Trophoblast cell (in vitro differentiated cells and primary cell): ENCODE measurements around the gene HEPACAM2.

Experiments used
- DNase-seq, 2 donors: peaks; one replicate each; pipeline ENCODE4 v3.0.0-alpha.2; 2016
- H2AFZ ChIP-seq: 2 replicates; pipeline ENCODE4 v1.6.1; 2013; ENCODE audit warnings: low read length, moderate library complexity, mild to moderate bottlenecking; ENCODE audit not compliant: insufficient read depth, poor library complexity
- H2AK5ac ChIP-seq: 2 replicates; pipeline ENCODE4 v1.6.1; 2013; ENCODE audit warnings: mild to moderate bottlenecking, low read length
- H2BK120ac ChIP-seq: 2 replicates; pipeline ENCODE4 v1.6.1; 2013; ENCODE audit warnings: low read length, mild to moderate bottlenecking, moderate library complexity; ENCODE audit not compliant: insufficient read depth, poor library complexity
- H2BK12ac ChIP-seq: 2 replicates; pipeline ENCODE4 v1.6.1; 2013; ENCODE audit warnings: mild to moderate bottlenecking, low read length, moderate library complexity
- H2BK5ac ChIP-seq: 2 replicates; pipeline ENCODE4 v1.6.1; 2013; ENCODE audit warnings: low read length, low read depth, moderate library complexity, mild to moderate bottlenecking; ENCODE audit not compliant: poor library complexity
- H3K14ac ChIP-seq: 2 replicates; pipeline ENCODE4 v1.6.1; 2013; ENCODE audit warnings: mild to moderate bottlenecking, low read length
- H3K18ac ChIP-seq: 2 replicates; pipeline ENCODE4 v1.6.1; 2013; ENCODE audit warnings: mild to moderate bottlenecking, low read length
- H3K23ac ChIP-seq: 2 replicates; pipeline ENCODE4 v1.6.1; 2013; ENCODE audit warnings: low read length
- H3K27ac ChIP-seq: 2 replicates; pipeline ENCODE4 v1.5.1; 2013; ENCODE audit warnings: low read depth, mild to moderate bottlenecking, inconsistent platforms, low read length, moderate library complexity
- H3K27me3 ChIP-seq: 2 replicates; pipeline ENCODE4 v1.6.1; 2013; ENCODE audit warnings: inconsistent platforms, mild to moderate bottlenecking, low read length, moderate library complexity; ENCODE audit not compliant: insufficient read depth
- H3K36me3 ChIP-seq, 2 experiments: 1 replicate in 1 of 2; 2 replicates in 1 of 2; pipeline ENCODE4 v1.6.1; 2013; ENCODE audit warnings: low read length in 2 of 2, mild to moderate bottlenecking in 2 of 2, moderate library complexity in 1 of 2; ENCODE audit not compliant: insufficient read depth in 2 of 2, control insufficient read depth in 1 of 2
- H3K4ac ChIP-seq: 2 replicates; pipeline ENCODE4 v1.6.1; 2013; ENCODE audit warnings: low read depth, mild to moderate bottlenecking, low read length, moderate library complexity
- H3K4me1 ChIP-seq, 2 experiments: 1 replicate in 1 of 2; 2 replicates in 1 of 2; pipeline ENCODE4 v1.6.1; 2013; ENCODE audit warnings: low read length in 2 of 2, mild to moderate bottlenecking in 2 of 2, moderate library complexity in 1 of 2; ENCODE audit not compliant: insufficient read depth in 2 of 2, control insufficient read depth in 1 of 2
- H3K4me2 ChIP-seq: 2 replicates; pipeline ENCODE4 v1.6.1; 2013; ENCODE audit warnings: inconsistent platforms, mild to moderate bottlenecking, low read length, moderate library complexity
- H3K4me3 ChIP-seq: 2 replicates; pipeline ENCODE4 v1.5.1; 2013; ENCODE audit warnings: mild to moderate bottlenecking, low read depth, low read length, inconsistent platforms
- H3K79me1 ChIP-seq: one replicate; pipeline ENCODE4 v1.6.1; 2013; ENCODE audit warnings: low read length
- H3K79me2 ChIP-seq: 2 replicates; pipeline ENCODE4 v1.6.1; 2013; ENCODE audit warnings: low read length, mild to moderate bottlenecking; ENCODE audit not compliant: control insufficient read depth, insufficient read depth, poor library complexity
- H3K9ac ChIP-seq: 2 replicates; pipeline ENCODE4 v1.6.1; 2013; ENCODE audit warnings: mild to moderate bottlenecking, low read length
- H3K9me3 ChIP-seq: 2 replicates; pipeline ENCODE4 v1.6.1; 2013; ENCODE audit warnings: low read depth, mild to moderate bottlenecking, control low read depth, inconsistent platforms, low read length; ENCODE audit not compliant: insufficient read depth
- H4K12ac ChIP-seq: 2 replicates; pipeline ENCODE4 v1.6.1; 2013; ENCODE audit warnings: low read depth, mild to moderate bottlenecking, low read length, moderate library complexity
- H4K8ac ChIP-seq: 2 replicates; pipeline ENCODE4 v1.6.1; 2013; ENCODE audit warnings: low read depth, mild to moderate bottlenecking, low read length, moderate library complexity
- H4K91ac ChIP-seq: one replicate; pipeline ENCODE4 v1.6.1; 2013; ENCODE audit warnings: low read depth, mild to moderate bottlenecking, low read length, moderate library complexity
- WGBS: extraction: QIAGEN DNeasy Blood & Tissue Kit; methylation state at CpG from one replicate; pipeline ENCODE4 v1.1.7; 2013; ENCODE audit warnings: missing lambda C conversion rate; ENCODE audit not compliant: insufficient read length, insufficient coverage; ENCODE audit errors: extremely low coverage; 5-methylcytosine and 5-hydroxymethylcytosine counted together

Gene HEPACAM2

DNA sequence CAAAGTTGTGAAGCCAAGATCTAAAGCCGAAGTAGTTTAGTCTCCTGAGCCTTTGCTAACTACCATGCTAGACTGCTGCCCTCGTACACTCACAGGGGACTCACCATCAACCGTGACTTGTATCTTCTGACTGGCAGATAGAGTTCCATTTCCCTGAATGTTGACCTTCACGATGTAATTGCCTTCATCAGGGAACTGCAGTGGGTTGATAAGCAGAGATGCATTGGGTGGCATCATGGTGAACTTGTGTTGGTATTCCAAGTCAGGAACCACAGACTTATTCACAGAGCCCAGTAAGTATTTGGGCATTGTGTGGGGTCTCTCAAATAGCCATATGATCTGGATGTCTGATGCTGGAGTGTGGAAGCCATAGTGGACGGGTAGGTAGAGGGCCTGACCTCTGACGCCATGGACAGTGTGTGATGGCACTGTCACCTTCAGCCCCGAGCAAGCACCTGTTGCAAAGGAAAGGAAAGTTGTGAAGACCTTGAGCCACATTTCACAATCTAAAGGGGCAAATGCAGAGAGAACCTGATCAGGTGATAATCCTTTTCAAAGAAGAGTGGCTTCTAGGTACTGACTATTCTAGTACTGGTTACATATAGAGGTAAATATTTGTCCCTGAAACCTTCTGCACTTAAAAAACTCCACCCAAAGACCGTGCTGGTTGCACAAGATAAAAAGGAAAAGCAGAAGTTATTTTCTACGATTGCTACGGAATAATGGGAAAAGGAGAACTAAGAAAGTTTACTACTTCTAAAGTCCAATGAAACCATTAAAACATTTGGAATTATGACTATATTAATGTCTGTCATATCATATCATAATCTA lies 7.1 kb downstream of the HEPACAM2 start:
- Histone ChIP-seq H2AK5ac (no peak overlapping the region), H3K18ac (no peak overlapping the region), H3K27ac (no peak overlapping the region), H3K27me3 (no peaks in the 10 kb centered on the region), H3K4me2 (no peak overlapping the region), H3K23ac (no peak overlapping the region), H3K4me1 (no peaks in the 10 kb centered on the region), H2BK12ac (no peak overlapping the region), H3K36me3 (no peaks in the 10 kb centered on the region), H3K14ac (no peak overlapping the region), H3K9me3 (no peaks in the 10 kb centered on the region), H4K12ac (no peak overlapping the region), H3K4me3 (no peak overlapping the region), H4K91ac (no peak overlapping the region), H2BK5ac (no peak overlapping the region), H3K79me1 (no peaks in the 10 kb centered on the region), H4K8ac (no peak overlapping the region), H2AFZ (no peak overlapping the region), H3K4ac (no peak overlapping the region), H2BK120ac (no peak overlapping the region), H3K9ac (no peak overlapping the region), H3K79me2 (no peaks in the 10 kb centered on the region)
- no CpG with 5 or more reads among the region's 10 CpGs for WGBS
- DNase-seq, result no peak

- no peak for DNase-seq
- no peak overlapping the region for H2AK5ac ChIP-seq
- H3K4me2 ChIP-seq, result no peak overlapping the region
- H4K8ac ChIP-seq, result no peak overlapping the region
- no peaks in the 10 kb centered on the region for H3K9me3 ChIP-seq
- H3K4ac ChIP-seq, result no peak overlapping the region
- H3K4me1 ChIP-seq, result no peaks in the 10 kb centered on the region
- no peak overlapping the region for H4K12ac ChIP-seq
- H3K36me3 ChIP-seq, result no peaks in the 10 kb centered on the region
- H3K27ac ChIP-seq, result no peak overlapping the region
- H3K14ac ChIP-seq, result no peak overlapping the region
- H3K79me2 ChIP-seq, result no peaks in the 10 kb centered on the region
- no peak overlapping the region for H2BK120ac ChIP-seq
- H3K27me3 ChIP-seq, result no peaks in the 10 kb centered on the region
- H3K79me1 ChIP-seq, result no peaks in the 10 kb centered on the region
- no peak overlapping the region for H4K91ac ChIP-seq
- H3K18ac ChIP-seq, result no peak overlapping the region
- H2BK12ac ChIP-seq, result no peak overlapping the region
- WGBS, result no CpG with 5 or more reads among the region's 1 CpG
- no peak overlapping the region for H2BK5ac ChIP-seq
- no peak overlapping the region for H2AFZ ChIP-seq
- no peak overlapping the region for H3K23ac ChIP-seq
- H3K9ac ChIP-seq, result no peak overlapping the region
- H3K4me3 ChIP-seq, result no peak overlapping the region
Observed at GRCh38 chr7:93212881-93213280, 13.4 kb downstream of the HEPACAM2 start.

- no peak overlapping the region for H2BK12ac ChIP-seq
- H3K27me3 ChIP-seq, result no peaks in the 10 kb centered on the region
- WGBS, result no CpG with 5 or more reads among the region's 5 CpGs
- no peak overlapping the region for H2AK5ac ChIP-seq
- no peak overlapping the region for H2BK120ac ChIP-seq
- H3K79me1 ChIP-seq, result no peaks in the 10 kb centered on the region
- no peak overlapping the region for H4K8ac ChIP-seq
- no peaks in the 10 kb centered on the region for H3K4me1 ChIP-seq
- no peak for DNase-seq
- H3K36me3 ChIP-seq, result no peaks in the 10 kb centered on the region
- no peak overlapping the region for H4K91ac ChIP-seq
- no peaks in the 10 kb centered on the region for H3K79me2 ChIP-seq
- H3K4me3 ChIP-seq, result no peak overlapping the region
- no peak overlapping the region for H3K14ac ChIP-seq
- H3K18ac ChIP-seq, result no peak overlapping the region
- no peak overlapping the region for H3K9ac ChIP-seq
- no peaks in the 10 kb centered on the region for H3K9me3 ChIP-seq
- no peak overlapping the region for H2AFZ ChIP-seq
- H3K23ac ChIP-seq, result no peak overlapping the region
- H3K4ac ChIP-seq, result no peak overlapping the region
- H2BK5ac ChIP-seq, result no peak overlapping the region
- no peak overlapping the region for H4K12ac ChIP-seq
- H3K27ac ChIP-seq, result no peak overlapping the region
- H3K4me2 ChIP-seq, result no peak overlapping the region
Observed at GRCh38 chr7:93211228-93211818, 14.9 kb downstream of the HEPACAM2 start.

- no peak overlapping the region for H3K4me3 ChIP-seq
- H3K4me1 ChIP-seq, result no peaks in the 10 kb centered on the region
- no peak overlapping the region for H2AFZ ChIP-seq
- H3K9ac ChIP-seq, result no peak overlapping the region
- no peak overlapping the region for H3K23ac ChIP-seq
- no peak for DNase-seq
- H2BK5ac ChIP-seq, result no peak overlapping the region
- H3K27me3 ChIP-seq, result no peaks in the 10 kb centered on the region
- no peaks in the 10 kb centered on the region for H3K79me2 ChIP-seq
- no peak overlapping the region for H3K18ac ChIP-seq
- H2BK120ac ChIP-seq, result no peak overlapping the region
- no peaks in the 10 kb centered on the region for H3K9me3 ChIP-seq
- no peak overlapping the region for H2AK5ac ChIP-seq
- H3K27ac ChIP-seq, result no peak overlapping the region
- H4K91ac ChIP-seq, result no peak overlapping the region
- no peak overlapping the region for H3K4ac ChIP-seq
- no peaks in the 10 kb centered on the region for H3K36me3 ChIP-seq
- WGBS, result no CpG with 5 or more reads among the region's 2 CpGs
- no peaks in the 10 kb centered on the region for H3K79me1 ChIP-seq
- H2BK12ac ChIP-seq, result no peak overlapping the region
- H3K14ac ChIP-seq, result no peak overlapping the region
- no peak overlapping the region for H3K4me2 ChIP-seq
- no peak overlapping the region for H4K12ac ChIP-seq
- H4K8ac ChIP-seq, result no peak overlapping the region
Observed at GRCh38 chr7:93205046-93205445, 21.2 kb downstream of the HEPACAM2 start.
